ENCODE measurements around the gene GRIN2C.

Gene GRIN2C

DNA sequence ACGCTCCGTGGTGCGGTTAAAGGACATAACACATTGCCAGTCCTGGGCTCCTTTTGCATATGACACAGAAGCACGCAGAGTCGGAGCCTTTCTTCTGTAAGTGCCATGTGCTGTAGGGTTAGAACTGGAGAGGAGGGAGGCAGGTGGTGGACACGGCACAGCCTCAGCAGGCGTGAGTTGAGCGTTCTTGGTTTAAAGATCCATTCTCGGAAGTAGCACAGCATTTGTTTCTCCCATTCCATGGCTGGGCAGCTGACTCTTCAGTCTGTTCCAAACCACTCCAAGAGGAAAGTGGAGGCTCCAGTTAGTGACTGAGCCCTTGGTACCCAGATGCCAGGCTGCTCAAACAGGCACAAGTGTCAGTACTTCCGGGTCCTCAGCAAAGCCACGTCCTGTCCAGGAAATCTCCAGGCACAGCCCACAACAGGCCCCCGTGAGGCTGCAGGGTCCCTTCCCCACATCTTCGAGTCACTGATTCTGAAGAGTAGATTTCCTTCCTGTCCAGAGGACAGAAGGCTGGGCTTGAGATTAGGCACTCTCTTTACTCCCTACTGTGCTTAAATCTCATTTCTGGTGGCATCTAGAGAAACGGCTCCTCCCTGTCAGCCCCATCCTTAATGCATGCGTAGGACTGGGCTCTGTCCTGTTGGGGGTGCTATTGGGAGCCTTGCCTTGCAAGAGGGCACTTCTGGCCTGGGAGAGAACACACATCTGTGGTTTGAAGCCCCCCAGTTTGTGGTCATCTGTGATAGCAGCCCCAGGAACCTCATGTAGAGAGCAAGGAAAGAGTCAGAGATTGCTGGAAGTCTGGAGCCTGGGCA is 43.9 kb downstream of the GRIN2C start:
- DNase-seq (ENCODE audit: low spot score), result no peak
- in situ Hi-C loops (cut with MboI; ENCODE audit: low sequenced_read_pairs, unreplicated experiment), result no loop called here
- TF ChIP-seq, protein P1, sequence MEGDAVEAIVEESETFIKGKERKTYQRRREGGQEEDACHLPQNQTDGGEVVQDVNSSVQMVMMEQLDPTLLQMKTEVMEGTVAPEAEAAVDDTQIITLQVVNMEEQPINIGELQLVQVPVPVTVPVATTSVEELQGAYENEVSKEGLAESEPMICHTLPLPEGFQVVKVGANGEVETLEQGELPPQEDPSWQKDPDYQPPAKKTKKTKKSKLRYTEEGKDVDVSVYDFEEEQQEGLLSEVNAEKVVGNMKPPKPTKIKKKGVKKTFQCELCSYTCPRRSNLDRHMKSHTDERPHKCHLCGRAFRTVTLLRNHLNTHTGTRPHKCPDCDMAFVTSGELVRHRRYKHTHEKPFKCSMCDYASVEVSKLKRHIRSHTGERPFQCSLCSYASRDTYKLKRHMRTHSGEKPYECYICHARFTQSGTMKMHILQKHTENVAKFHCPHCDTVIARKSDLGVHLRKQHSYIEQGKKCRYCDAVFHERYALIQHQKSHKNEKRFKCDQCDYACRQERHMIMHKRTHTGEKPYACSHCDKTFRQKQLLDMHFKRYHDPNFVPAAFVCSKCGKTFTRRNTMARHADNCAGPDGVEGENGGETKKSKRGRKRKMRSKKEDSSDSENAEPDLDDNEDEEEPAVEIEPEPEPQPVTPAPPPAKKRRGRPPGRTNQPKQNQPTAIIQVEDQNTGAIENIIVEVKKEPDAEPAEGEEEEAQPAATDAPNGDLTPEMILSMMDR (IDR thresholded peaks at IDR 0.05; ENCODE audit: borderline replicate concordance, control extremely low read depth, extremely low read depth, insufficient read depth, missing control alignments), result no peak

DNA sequence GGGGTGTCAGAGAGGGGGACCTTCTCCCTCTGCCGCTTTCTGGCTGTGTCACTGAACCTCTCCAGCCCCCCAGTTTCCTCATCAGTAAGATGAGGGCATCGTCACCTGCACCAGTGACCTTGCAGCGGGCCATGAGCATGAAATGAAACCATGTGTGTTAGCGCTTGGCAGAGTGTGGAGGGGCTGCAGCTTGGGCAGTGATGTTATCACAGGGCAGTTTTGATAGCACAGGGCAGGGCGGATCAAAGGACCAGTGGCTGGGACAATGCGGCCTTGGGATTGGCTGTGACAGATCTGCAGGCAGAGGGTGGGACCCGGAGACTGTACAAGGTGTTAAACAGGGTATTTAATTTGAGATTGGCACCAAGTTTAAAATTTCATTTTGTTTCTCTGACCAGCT is 44.6 kb downstream of the GRIN2C start:
- in situ Hi-C loops (cut with MboI; ENCODE audit: low sequenced_read_pairs, unreplicated experiment), result no loop called here
- DNase-seq (ENCODE audit: low spot score), result no peak
- TF ChIP-seq, protein P1 (IDR thresholded peaks at IDR 0.05; ENCODE audit: borderline replicate concordance, control extremely low read depth, extremely low read depth, insufficient read depth, missing control alignments), result no peak

DNA sequence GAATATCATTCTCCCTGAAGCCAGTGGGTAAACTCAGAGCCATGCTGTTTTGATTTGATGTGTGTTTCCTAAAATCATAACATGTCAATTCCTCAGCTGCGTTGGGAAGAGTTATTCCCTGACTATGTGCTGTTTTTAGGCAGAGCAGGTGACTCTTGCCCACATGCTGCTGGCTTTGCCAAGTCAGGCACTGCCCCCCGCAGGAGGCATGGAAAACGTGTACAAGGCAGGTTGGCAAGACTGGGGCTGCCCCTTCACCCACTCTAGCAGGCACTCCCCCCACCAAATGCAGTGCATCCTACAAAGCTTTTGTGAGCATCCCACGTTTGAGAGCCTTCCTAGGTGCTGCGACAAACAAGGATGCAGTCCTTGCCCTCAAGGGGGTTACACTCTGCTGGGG is 45.2 kb downstream of the GRIN2C start:
- no peak for DNase-seq (ENCODE audit: low spot score)
- TF ChIP-seq, protein P1 (IDR thresholded peaks at IDR 0.05; ENCODE audit: borderline replicate concordance, control extremely low read depth, extremely low read depth, insufficient read depth, missing control alignments), result no peak
- in situ Hi-C loops (cut with MboI; ENCODE audit: low sequenced_read_pairs, unreplicated experiment), result no loop called here

DNA sequence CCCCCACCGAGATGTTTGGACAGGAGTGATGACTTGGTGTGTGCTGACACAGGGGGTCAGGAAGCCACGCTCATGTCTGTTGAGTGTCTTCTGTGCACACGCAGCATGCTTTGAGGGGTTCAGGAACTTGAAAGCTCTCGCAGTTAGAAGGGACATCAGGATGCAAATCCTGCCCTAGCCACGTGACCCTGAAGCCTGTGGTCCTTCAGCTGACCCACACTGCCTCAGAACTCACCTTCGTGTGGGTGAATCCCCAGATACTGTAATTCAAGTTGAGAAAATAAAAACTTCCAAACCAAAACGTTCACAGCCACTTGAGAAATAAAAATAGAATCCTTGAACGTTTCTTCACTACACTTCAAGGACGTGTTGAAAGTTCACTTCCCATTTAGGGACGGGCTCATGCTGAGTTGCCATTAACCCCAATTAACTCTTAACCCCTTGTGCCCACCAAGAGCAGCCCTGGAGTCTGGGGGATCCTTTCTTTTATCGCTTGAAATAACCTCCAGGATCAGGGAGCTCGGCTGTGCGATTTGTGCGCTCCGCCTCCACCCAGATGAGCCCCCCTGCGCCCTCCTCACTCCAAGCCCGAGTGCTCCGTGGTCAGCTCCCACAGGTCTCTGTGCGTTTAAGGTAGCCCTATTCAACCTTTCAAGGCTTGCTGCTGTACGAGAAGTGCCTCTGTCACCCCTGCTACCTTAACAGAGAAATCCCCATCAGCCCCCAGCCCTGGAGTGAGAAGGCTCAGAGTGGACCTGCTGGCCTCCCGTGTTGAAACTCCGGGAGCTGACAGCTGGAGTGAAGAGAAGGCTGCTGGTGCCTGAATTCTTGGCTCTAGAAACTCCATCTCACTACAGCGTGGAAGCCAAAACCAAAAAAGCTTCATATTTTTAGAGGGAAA is 47.3 kb downstream of the GRIN2C start:
- in situ Hi-C loops (cut with MboI; ENCODE audit: low sequenced_read_pairs, unreplicated experiment), result no loop called here
- TF ChIP-seq, protein P1 (IDR thresholded peaks at IDR 0.05; ENCODE audit: borderline replicate concordance, control extremely low read depth, extremely low read depth, insufficient read depth, missing control alignments), result no peak
- DNase-seq (ENCODE audit: low spot score), result no peak

DNA sequence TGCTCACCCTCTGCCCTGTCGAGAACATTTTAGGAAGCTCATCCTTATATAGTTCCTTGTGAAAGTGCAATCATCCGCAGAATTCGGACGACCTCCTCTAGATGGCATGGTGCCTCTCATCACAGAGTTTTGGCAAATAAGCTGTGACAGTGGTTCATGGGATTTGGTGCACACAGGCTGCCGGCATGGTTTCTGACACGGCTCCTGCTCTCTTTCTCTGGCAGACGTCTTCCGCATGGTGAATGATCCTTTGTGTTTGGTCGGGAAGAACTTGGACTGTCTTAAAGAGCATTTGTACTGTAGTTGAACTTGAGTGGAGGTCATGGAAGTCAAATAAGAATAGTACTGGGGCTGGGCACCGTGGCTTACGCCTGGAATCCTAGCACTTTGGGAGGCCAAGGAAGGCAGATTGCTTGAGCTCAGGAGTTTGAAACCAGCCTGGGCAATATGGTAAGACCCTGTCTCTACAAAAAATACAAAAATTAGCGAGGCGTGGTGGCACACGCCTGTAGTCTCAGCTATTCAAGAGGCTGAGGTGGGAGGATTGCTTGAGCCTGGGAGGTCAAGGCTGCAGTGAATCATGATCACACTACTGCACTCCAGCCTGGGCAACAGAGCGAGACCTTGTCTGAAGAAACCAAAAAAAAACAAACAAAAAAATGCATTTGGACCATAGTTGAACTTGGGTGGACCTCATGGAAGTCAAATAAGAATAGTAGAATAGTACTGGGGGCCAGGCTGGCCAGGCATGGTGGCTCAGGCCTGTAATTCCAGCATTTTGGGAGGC is 48.8 kb downstream of the GRIN2C start:
- DNase-seq (ENCODE audit: low spot score), result no peak
- in situ Hi-C loops (cut with MboI; ENCODE audit: low sequenced_read_pairs, unreplicated experiment), result no loop called here
- TF ChIP-seq, protein P1 (IDR thresholded peaks at IDR 0.05; ENCODE audit: borderline replicate concordance, control extremely low read depth, extremely low read depth, insufficient read depth, missing control alignments), result no peak
